Limb (tissue), 2 donors: Measurements from ENCODE around the gene GLIS1.
A peak's percentile ranks its signal among the peaks of the same experiment; 100 is the strongest.

ENCODE experiments used
- DNase-seq, 2 donors: peaks; one replicate each; pipeline ENCODE4 v3.0.0-alpha.2; 2016; ENCODE audit errors: extremely low spot score in 2 of 2

The GLIS1 gene

DNA sequence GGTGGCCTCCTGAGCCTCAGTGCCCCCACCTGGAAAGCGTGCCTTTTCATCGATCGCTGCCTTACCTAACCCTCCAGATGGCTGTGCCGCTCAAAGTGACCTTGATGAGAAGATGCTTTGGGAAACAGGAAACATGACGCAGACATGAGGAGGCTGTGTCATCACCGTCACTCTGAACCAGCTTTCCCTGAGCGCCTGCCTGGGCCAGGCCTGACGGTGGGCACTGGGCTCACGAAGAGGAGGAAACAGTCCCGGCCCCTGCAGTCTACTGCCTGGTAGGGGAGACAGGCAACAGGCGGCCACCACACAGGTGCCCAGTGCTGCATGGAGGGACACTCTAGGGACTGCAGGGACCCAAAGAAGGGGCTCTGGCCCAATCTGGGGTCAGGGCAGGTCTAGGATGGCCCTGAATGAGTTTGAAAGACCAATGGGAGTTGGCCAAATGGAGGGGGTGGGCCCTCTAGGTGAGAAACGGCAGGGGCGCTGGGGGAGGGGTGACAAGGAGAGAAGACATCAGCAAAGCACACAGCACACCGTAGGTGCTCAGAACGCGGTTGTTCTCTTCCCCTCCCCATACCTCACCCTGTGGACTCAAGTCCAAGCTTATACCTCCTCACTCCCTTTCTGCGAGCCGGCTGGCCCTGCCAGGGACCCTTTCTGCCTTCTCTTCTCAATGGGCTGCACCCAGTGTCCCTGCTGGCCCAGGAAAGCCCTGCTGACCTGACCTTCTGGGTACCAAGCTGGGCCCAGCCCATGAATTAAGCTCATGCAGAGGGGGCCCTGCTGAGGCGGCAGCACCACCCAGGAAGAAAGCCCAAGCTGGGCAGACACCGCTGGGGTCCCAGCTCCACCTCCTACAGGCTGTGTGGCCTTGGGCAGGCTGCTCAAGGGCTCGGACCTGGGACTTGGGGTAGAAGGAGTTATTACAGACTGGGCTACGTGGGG, 44.9 kb downstream of the GLIS1 start:
- DNase-seq: no peak

DNA sequence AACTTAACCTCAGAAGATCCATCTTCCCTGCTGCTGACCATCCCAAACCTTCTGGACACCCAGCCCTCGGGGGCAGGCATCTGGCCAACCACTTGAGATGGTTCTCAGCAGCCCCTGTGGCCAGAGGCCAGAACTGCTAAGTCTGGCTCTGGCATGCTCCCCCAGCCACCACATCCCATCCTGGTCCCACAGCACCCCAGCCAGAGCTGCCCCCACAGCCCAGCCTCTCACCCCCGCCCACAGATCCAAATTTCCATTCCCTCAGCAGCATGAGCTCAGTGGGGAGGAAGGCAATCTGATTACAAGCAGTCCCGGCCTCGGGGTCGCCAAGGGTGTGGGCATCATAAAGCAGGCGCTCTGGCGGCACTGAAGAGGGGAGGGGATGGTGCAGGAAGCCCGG, 45.6 kb downstream of the GLIS1 start:
- DNase-seq: no peak

DNA sequence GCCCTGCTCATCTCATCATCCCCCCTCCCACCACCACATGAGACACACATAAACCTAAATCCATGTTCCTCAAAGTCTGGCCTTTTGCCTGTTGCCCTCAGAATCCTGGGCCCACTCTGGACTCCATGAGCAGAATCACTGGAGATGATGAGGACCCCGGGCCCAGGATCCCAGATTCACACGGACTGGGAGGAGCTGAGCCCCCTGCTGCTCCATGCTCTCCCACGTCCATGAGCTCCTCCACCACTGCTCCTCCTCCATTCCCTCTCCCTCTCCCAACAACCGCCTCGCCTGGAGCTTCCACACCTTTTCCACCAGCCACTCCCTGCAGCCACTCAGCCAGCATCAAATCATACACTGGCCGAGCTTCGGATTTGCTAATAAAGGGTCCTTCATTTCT, 47.6 kb downstream of the GLIS1 start:
- DNase-seq: no peak

DNA sequence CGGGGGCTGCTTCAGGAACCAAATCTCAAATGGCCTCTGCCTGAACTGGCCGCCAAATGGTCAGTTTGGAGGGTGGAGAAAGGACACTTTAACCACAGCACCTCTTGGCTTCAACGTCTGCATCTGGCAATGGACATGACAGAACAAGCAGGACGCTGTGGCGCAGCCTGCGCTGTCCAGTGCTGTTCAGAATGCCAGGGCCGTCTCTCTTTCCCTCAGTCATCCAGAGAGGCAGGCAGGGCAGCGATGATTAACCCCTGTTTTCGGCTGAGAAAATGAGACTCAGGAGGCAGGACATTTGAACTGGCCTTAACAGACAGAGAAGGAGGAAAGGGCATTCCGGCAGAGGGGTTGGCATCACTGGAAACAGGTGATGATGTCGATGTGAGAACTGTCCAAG, 48.6 kb downstream of the GLIS1 start:
- DNase-seq: no peak

DNA sequence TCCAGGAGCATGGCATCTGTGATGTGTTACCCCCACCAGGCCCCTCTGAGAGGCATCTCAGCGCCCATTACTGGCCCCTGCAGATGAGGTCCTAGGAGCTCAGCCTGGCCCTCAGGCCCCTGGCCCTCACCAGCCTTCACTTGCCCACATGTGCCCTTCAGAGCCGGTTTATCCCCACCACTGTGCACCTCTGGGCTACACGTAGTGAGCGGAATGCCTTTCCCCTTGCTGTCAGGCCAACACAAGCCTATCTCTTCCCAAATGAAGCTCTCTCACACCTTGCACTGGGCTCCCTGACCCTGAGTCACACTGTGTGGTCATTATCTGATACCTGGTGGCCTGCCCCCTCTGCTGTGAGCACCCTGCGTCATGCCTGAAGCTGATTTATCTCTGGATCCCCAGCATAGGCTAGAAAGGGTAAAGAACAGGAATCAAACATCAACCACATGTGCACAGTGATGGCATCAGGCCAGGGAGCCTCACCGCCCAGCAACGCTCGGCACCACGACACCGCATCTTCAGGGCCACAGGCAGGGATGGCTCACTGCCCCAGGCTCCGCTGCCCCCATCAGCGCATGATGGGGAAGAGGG, 49.1 kb downstream of the GLIS1 start:
- DNase-seq: no peak

- no peak for DNase-seq
These were observed 49.7 kb downstream of the GLIS1 start for GRCh38 chr1:53689223-53689622.

DNA sequence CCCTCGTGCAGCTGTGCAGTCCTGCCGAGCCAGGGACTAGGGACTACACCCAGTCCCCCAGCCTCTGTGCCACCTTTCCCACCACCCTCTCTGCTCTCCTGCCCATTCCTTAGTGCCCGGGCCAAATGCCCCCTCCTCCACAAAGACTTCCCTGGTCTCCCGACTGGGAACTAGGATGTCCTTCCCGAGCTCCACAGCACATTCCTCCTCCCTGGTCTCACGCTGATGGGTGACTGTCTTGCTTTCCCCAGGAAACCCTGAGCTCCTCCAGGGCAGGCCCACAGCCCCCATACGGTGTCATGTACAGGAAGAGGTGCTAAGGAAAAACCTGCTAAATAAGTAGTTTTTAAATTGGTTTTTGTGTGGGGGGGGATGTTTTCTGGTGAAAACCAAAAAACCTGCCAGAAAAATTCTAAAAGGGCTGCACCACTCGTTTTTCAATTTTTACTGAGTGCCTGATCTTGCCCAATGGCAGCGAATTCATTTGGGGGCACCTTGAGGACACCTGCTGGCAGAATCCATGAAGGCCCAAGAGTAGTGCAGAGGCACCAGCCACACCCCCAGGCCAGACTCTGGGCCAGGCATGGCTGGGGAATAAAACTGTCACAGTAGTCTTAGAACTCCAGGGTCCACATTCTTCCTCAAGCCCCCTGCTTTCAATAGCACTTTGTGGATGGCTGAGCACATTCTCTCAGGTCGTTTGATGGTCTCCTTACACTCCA, 50.4 kb downstream of the GLIS1 start:
- DNase-seq: no peak

GRCh38 chr1:53687901-53688300, 51.1 kb downstream of the GLIS1 start:
- DNase-seq: no peak

GRCh38 chr1:53687426-53687825, 51.5 kb downstream of the GLIS1 start:
- no peak for DNase-seq

DNA sequence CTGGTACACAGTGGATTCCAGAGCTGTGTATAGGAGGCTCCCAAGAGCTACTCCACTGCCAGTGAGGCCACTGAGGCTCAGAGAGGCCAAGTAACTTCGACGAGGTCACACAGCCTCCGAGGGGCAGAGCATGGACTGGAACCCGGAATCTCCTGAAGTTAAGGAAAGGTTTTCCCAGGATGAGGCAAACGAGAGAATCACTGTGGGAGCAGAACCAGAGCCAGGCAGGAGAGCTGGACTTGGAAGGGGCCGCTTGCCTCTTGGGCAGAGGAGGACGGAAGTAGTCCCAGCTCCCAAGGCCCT, 52.0 kb downstream of the GLIS1 start:
- no peak for DNase-seq

- no peak for DNase-seq
These were observed 52.6 kb downstream of the GLIS1 start for GRCh38 chr1:53686091-53686964.

GRCh38 chr1:53685272-53686051, 53.5 kb downstream of the GLIS1 start:
- DNase-seq: no peak

- DNase-seq: no peak
These were observed 54.2 kb downstream of the GLIS1 start for GRCh38 chr1:53684741-53685140.

GRCh38 chr1:53683986-53684740, 54.8 kb downstream of the GLIS1 start:
- DNase-seq: no peak

- no peak for DNase-seq
These were observed 56.1 kb downstream of the GLIS1 start for GRCh38 chr1:53682881-53683280.

DNA sequence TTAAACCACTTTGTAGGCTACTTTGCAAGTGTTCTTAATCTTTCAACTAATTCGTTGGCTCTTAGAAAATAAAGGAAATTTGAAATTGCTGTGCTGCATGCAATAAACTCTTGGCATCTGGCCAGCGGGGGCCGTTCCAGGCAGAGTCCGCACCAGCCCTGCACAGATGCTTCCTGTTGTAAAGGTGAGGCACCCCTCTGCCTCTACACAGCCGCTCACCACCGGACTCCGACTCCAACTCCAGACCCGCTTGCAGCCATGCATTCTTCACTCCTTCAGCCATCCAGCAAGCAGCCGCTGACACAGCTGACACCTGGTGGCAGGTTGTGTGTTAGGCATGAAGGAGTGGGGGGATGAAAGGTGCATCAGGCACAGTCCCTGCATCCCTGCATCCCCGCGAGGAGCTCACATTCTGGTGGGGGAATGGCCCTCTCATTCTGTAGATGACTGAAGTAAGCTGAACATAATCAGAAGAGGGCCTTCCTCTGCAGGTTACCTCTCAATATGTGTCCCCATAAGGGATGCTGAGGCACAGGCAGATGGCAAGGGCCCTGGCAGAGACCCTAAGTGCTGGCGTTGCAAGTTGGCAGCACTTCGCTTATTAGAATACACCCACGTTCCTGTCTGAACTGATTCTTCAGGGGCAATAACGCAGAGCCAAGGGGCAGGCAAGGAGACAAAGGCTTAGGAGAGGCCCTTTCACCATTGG, 56.8 kb downstream of the GLIS1 start:
- peak; percentile 36 to 73 for DNase-seq

DNA sequence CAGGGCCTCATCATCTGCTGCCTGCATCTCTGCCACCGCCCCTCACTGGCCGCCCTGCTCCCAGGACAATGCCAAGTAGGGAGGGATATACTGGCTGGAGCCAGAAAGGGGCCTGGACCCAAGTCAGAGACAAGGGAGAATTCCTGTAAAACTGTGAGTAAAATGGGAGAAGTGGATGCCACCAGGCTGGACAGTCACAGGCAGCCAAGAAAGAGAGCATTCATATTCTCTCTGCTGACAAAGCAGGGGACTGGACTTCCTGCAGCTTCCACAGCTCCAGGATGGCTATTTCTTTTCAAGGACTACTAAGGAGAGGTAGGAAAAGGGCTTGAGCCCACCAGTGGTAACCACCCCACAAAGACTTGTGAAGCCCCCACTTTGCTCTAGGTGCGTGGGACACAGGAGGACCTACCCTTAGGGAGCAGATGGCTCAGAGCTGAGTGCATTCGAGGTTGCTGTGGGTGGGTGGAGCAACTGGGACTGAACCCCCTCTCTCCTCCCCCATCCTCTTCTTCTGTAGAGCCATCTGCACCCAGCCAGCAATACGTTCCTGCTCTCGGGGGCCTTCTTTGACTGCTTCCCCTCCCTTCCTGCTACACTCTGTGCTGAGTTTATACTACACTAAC, 57.5 kb downstream of the GLIS1 start:
- no peak for DNase-seq

GRCh38 chr1:53680868-53681267, 58.1 kb downstream of the GLIS1 start:
- DNase-seq: no peak
